HCT116 (cell line): ENCODE results near the gene PROSER3.

ENCODE experiments used
- CTCF ChIP-seq, 3 experiments: fragments of 200-600 bp in 1 of 3; sonication (generic) in 1 of 3; IDR thresholded peaks in 2 of 3; conservative IDR thresholded peaks in 1 of 3; 2 replicates each; pipeline ENCODE4 v1.5.1; 2012 to 2017; ENCODE audit warnings: low read depth in 2 of 3, low read length in 2 of 3, antibody characterized with exemption in 1 of 3, borderline replicate concordance in 1 of 3, control low read depth in 1 of 3, mild to moderate bottlenecking in 1 of 3, mixed read lengths in 1 of 3, mixed run types in 1 of 3, moderate library complexity in 1 of 3; ENCODE audit not compliant: insufficient read depth in 1 of 3
- EGR1 ChIP-seq: IDR thresholded peaks from 2 replicates; pipeline ENCODE4 v1.6.1; 2012; ENCODE audit warnings: low read depth
- EZH2 ChIP-seq: fragments of 200-600 bp; sonication (generic); IDR thresholded peaks from 2 replicates; pipeline ENCODE4 v1.6.1; 2017; ENCODE audit warnings: antibody characterized with exemption, mixed run types
- EZH2phosphoT487 ChIP-seq: fragments of 200-600 bp; IDR thresholded peaks from 2 replicates; pipeline ENCODE4 v1.6.1; 2018; ENCODE audit warnings: antibody characterized with exemption, borderline replicate concordance
- FOSL1 ChIP-seq: IDR thresholded peaks from 2 replicates; pipeline ENCODE4 v1.6.1; 2012; ENCODE audit warnings: low read depth
- MAX ChIP-seq: IDR thresholded peaks from 2 replicates; pipeline ENCODE4 v1.6.1; 2012
- POLR2A ChIP-seq: IDR thresholded peaks from 2 replicates; pipeline ENCODE4 v1.7.0; 2011; ENCODE audit warnings: borderline replicate concordance; ENCODE audit not compliant: insufficient read depth, insufficient read length; ENCODE audit errors: extremely low read depth
- POLR2AphosphoS5 ChIP-seq: IDR thresholded peaks from 2 replicates; pipeline ENCODE4 v1.6.1; 2011; ENCODE audit warnings: mild to moderate bottlenecking, low read depth, low read length, moderate library complexity
- RAD21 ChIP-seq: IDR thresholded peaks from 2 replicates; pipeline ENCODE4 v1.6.1; 2012; ENCODE audit warnings: low read depth, mild to moderate bottlenecking
- REST ChIP-seq: IDR thresholded peaks from 2 replicates; pipeline ENCODE4 v1.6.1; 2012; ENCODE audit warnings: low read depth
- TF ChIP-seq, protein P1 (sequence below): IDR thresholded peaks from 2 replicates; pipeline ENCODE4 v1.6.1; 2012

- TF ChIP-seq CTCF (IDR thresholded peaks at IDR 0.05 in 2 of 3, conservative IDR thresholded peaks at IDR 0.05 in 1 of 3; ENCODE audit: borderline replicate concordance in 1 of 3, insufficient read depth in 1 of 3, low read depth in 2 of 3, low read length in 2 of 3) (no peak), POLR2AphosphoS5 (no peak), POLR2A (no peak), MAX (no peak), EGR1 (no peak), REST (no peak), EZH2 (no peak), EZH2phosphoT487 (no peak), FOSL1 (no peak), RAD21 (no peak)
- TF ChIP-seq, protein P1, sequence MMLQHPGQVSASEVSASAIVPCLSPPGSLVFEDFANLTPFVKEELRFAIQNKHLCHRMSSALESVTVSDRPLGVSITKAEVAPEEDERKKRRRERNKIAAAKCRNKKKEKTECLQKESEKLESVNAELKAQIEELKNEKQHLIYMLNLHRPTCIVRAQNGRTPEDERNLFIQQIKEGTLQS = no peak
Measured at GRCh38 chr19:35754370-35755130, 3.4 kb upstream of the PROSER3 start.
